HEK293 (cell line): ENCODE results near the gene HYPK.

Source experiments
- BCL11A ChIP-seq: fragments of 450-650 bp; formaldehyde crosslinking; IDR thresholded peaks from 2 replicates; pipeline ENCODE4 v1.5.1; 2016; ENCODE audit warnings: low read depth, missing biosample characterization, missing genetic modification characterization
- ZNF529 ChIP-seq: fragments of 450-650 bp; formaldehyde crosslinking; IDR thresholded peaks from 2 replicates; pipeline ENCODE4 v1.5.1; 2017; ENCODE audit warnings: missing genetic modification characterization, missing biosample characterization; ENCODE audit not compliant: insufficient replicate concordance
- TF ChIP-seq, protein P1 (sequence below): fragments of 450-650 bp; formaldehyde crosslinking; IDR thresholded peaks from 2 replicates; pipeline ENCODE4 v1.5.1; 2016; ENCODE audit warnings: missing biosample characterization, missing genetic modification characterization, low read depth

DNA sequence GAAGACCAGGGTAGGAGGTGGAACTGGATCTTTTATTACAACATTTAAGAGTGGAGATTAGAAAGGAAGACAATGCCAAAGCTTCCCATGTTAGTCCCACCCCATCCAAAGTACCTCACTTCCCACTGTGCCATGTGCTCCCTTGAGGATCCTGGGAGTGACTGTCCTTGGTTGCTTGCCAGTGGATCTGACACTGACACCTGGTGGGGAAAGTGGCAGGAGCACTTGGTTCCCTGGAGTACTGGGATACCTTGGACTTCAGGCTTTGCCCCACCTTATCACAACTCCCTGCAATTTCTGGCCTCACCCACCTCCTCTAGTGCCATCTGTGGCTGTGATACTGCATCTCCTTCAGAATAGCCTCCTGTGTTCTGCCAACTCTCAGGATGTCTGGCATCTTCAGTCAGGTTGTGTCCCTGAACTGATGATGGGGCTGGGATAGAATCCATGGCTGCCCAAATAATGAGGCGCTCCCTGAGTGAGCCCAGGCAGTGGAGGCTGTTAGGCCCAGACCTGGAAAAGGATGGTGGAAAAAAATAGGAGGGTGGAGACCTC is 24.9 kb upstream of the HYPK start:
- TF ChIP-seq BCL11A (tag by site-specific recombination) (no peak), ZNF529 (no peak)
- TF ChIP-seq, protein P1, sequence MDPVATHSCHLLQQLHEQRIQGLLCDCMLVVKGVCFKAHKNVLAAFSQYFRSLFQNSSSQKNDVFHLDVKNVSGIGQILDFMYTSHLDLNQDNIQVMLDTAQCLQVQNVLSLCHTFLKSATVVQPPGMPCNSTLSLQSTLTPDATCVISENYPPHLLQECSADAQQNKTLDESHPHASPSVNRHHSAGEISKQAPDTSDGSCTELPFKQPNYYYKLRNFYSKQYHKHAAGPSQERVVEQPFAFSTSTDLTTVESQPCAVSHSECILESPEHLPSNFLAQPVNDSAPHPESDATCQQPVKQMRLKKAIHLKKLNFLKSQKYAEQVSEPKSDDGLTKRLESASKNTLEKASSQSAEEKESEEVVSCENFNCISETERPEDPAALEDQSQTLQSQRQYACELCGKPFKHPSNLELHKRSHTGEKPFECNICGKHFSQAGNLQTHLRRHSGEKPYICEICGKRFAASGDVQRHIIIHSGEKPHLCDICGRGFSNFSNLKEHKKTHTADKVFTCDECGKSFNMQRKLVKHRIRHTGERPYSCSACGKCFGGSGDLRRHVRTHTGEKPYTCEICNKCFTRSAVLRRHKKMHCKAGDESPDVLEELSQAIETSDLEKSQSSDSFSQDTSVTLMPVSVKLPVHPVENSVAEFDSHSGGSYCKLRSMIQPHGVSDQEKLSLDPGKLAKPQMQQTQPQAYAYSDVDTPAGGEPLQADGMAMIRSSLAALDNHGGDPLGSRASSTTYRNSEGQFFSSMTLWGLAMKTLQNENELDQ (tag by site-specific recombination) = no peak
